ELF-1 (cell line): Measurements from ENCODE around the gene STXBP6.
A peak's percentile ranks its signal among the peaks of the same experiment; 100 is the strongest.

Experiments
- DNase-seq: peaks from one replicate; pipeline ENCODE4 v3.0.0-alpha.2; 2016; ENCODE audit warnings: low read depth, low spot score

The STXBP6 gene

GRCh38 chr14:24833385-24833784 lies 216.6 kb downstream of the STXBP6 start:
- no peak for DNase-seq

GRCh38 chr14:24831677-24832076 lies 218.3 kb downstream of the STXBP6 start:
- DNase-seq = no peak

GRCh38 chr14:24829862-24830261 lies 220.1 kb downstream of the STXBP6 start:
- no peak for DNase-seq

GRCh38 chr14:24828486-24828885 lies 221.5 kb downstream of the STXBP6 start:
- DNase-seq = no peak

GRCh38 chr14:24826390-24826789 lies 223.6 kb downstream of the STXBP6 start:
- DNase-seq = no peak

GRCh38 chr14:24820616-24821015 lies 229.3 kb downstream of the STXBP6 start:
- DNase-seq = no peak

- DNase-seq = no peak
These were observed 231.1 kb downstream of the STXBP6 start for GRCh38 chr14:24818823-24819341.

- peak; percentile 52 for DNase-seq
These were observed 231.7 kb downstream of the STXBP6 start for GRCh38 chr14:24818058-24818822.

- peak; percentile 27 for DNase-seq
These were observed 232.5 kb downstream of the STXBP6 start for GRCh38 chr14:24817212-24818057.

GRCh38 chr14:24816929-24817211 lies 233.1 kb downstream of the STXBP6 start:
- DNase-seq = no peak

GRCh38 chr14:24816011-24816928 lies 233.7 kb downstream of the STXBP6 start:
- DNase-seq = no peak

- no peak for DNase-seq
These were observed 234.4 kb downstream of the STXBP6 start for GRCh38 chr14:24815543-24815942.

GRCh38 chr14:24814944-24815343 lies 235.0 kb downstream of the STXBP6 start:
- DNase-seq = no peak

GRCh38 chr14:24814346-24814745 lies 235.6 kb downstream of the STXBP6 start:
- DNase-seq = no peak

GRCh38 chr14:24813819-24814259 lies 236.1 kb downstream of the STXBP6 start:
- no peak for DNase-seq

- no peak for DNase-seq
These were observed 236.7 kb downstream of the STXBP6 start for GRCh38 chr14:24813089-24813815.

GRCh38 chr14:24809135-24809534 lies 240.8 kb downstream of the STXBP6 start:
- no peak for DNase-seq

- DNase-seq = no peak
These were observed 241.5 kb downstream of the STXBP6 start for GRCh38 chr14:24808412-24808811.

GRCh38 chr14:24806061-24806678 lies 243.8 kb downstream of the STXBP6 start:
- DNase-seq = peak; percentile 71

- DNase-seq = no peak
These were observed 245.3 kb downstream of the STXBP6 start for GRCh38 chr14:24804552-24805212.
